HCT116 (cell line): Measurements from ENCODE around the gene ZNF783. TPM values are rescaled to one million over a fixed set of nuclear protein-coding genes. Genes with fewer than 3 reads are reported as not detected.

Experiments
- ATAC-seq: fragments of 200-7000 bp; cut with Tn5 transposase; 2 replicates; pipeline ENCODE4 v1.9.1; 2020; ENCODE audit warnings: mild to moderate bottlenecking, moderate library complexity
- BruUV-seq: library from RNA; stranded (reverse); fragments of 400-500 nt; replicated peaks from 2 replicates; lab custom pipeline; 2021; lab: Mats Ljungman, UMichigan
- CTCF ChIA-PET: fragments of 300-600 bp; sonication (Branson Sonifier 250); formaldehyde crosslinking; loops from one replicate; lab custom pipeline; 2021; ENCODE audit warnings: antibody characterized with exemption; lab: Charles Lee
- POLR2A ChIA-PET: fragments of 300-600, 350-600 bp; sonication (Branson Sonifier 250); formaldehyde crosslinking; loops from one replicate; lab custom pipeline; 2021; ENCODE audit warnings: antibody characterized with exemption; lab: Charles Lee
- RAD21 ChIA-PET, 2 experiments: fragments of 300-600 bp; sonication (Branson Sonifier 250); formaldehyde crosslinking; loops; one replicate each; lab custom pipeline; 2023; ENCODE audit warnings: low total read pairs in 2 of 2; ENCODE audit not compliant: uncharacterized antibody in 2 of 2, unreplicated experiment in 2 of 2, low non-redundant PET in 1 of 2; lab: Charles Lee
- DNase-seq: peaks from one replicate; pipeline ENCODE4 v3.0.0-alpha.2; 2010; ENCODE audit warnings: low read depth, low spot score
- H2AFZ ChIP-seq: fragments of 200-600 bp; shearing (Covaris generic), sonication (generic); 2 replicates; pipeline ENCODE4 v1.6.1; 2017; ENCODE audit warnings: low read depth, mixed run types, mixed read lengths, antibody characterized with exemption, low read length; ENCODE audit not compliant: poor library complexity, severe bottlenecking
- H3K27ac ChIP-seq: 2 replicates; pipeline ENCODE4 v1.5.1; 2012; ENCODE audit warnings: low read depth, low read length
- H3K27me3 ChIP-seq: fragments of 200-600 bp; sonication (generic); 2 replicates; pipeline ENCODE4 v1.6.1; 2016; ENCODE audit warnings: mixed run types, low read length, mixed read lengths; ENCODE audit not compliant: insufficient read depth
- H3K36me3 ChIP-seq, 2 experiments: fragments of 200-500 bp in 1 of 2; fragments of 200-600 bp in 1 of 2; sonication (Bioruptor generic) in 1 of 2; sonication (generic) in 1 of 2; 2 replicates each; pipeline versions ENCODE4 v1.5.1 to v1.6.1; 2014 to 2016; ENCODE audit warnings: low read length in 2 of 2, inconsistent platforms in 1 of 2, mixed read lengths in 1 of 2, mixed run types in 1 of 2; ENCODE audit not compliant: insufficient read depth in 2 of 2, control insufficient read depth in 1 of 2
- H3K4me1 ChIP-seq, 2 experiments: fragments of 200-600 bp in 1 of 2; sonication (generic) in 1 of 2; 2 replicates each; pipeline versions ENCODE4 v1.5.1 to v1.6.1; 2012 to 2017; ENCODE audit warnings: low read length in 2 of 2, inconsistent platforms in 1 of 2, mild to moderate bottlenecking in 1 of 2, mixed read lengths in 1 of 2, mixed run types in 1 of 2, moderate library complexity in 1 of 2; ENCODE audit not compliant: insufficient read depth in 2 of 2, control insufficient read depth in 1 of 2
- H3K4me2 ChIP-seq: fragments of 200-600 bp; sonication (generic); 2 replicates; pipeline ENCODE4 v1.6.1; 2017; ENCODE audit warnings: mixed run types, low read length, mixed read lengths
- H3K4me3 ChIP-seq, 2 experiments: fragments of 200-600 bp in 1 of 2; sonication (generic) in 1 of 2; replicated peaks in 1 of 2; 2 replicates each; pipeline ENCODE4 v1.5.1; 2011 to 2016; ENCODE audit warnings: low read length in 2 of 2, control low read depth in 1 of 2, low read depth in 1 of 2, mild to moderate bottlenecking in 1 of 2, mixed read lengths in 1 of 2, mixed run types in 1 of 2
- H3K79me2 ChIP-seq: fragments of 200-600 bp; sonication (generic); 2 replicates; pipeline ENCODE4 v1.6.1; 2017; ENCODE audit warnings: mild to moderate bottlenecking, mixed run types, low read length, moderate library complexity, mixed read lengths; ENCODE audit not compliant: insufficient read depth
- H3K9ac ChIP-seq: fragments of 200-600 bp; sonication (generic); 2 replicates; pipeline ENCODE4 v1.6.1; 2016; ENCODE audit warnings: low read length, mixed read lengths
- H3K9me2 ChIP-seq: fragments of 200-600 bp; sonication (generic), shearing (Covaris generic); 2 replicates; pipeline ENCODE4 v1.6.1; 2017; ENCODE audit warnings: mixed run types, mild to moderate bottlenecking, moderate library complexity; ENCODE audit not compliant: insufficient read depth
- H3K9me3 ChIP-seq, 2 experiments: fragments of 200-500 bp in 1 of 2; fragments of 200-600 bp in 1 of 2; sonication (Bioruptor generic) in 1 of 2; sonication (generic) in 1 of 2; 2 replicates each; pipeline ENCODE4 v1.6.1; 2014 to 2017; ENCODE audit warnings: low read length in 2 of 2, mixed read lengths in 2 of 2, inconsistent platforms in 1 of 2, low read depth in 1 of 2, mild to moderate bottlenecking in 1 of 2, mixed run types in 1 of 2, moderate library complexity in 1 of 2; ENCODE audit not compliant: control insufficient read depth in 1 of 2, insufficient read depth in 1 of 2
- H4K20me1 ChIP-seq: fragments of 200-600 bp; sonication (generic), shearing (Covaris generic); 2 replicates; pipeline ENCODE4 v1.6.1; 2017; ENCODE audit warnings: mixed run types, mild to moderate bottlenecking, moderate library complexity; ENCODE audit not compliant: insufficient read depth
- CBX3 ChIP-seq: IDR thresholded peaks from 2 replicates; pipeline ENCODE4 v1.6.1; 2012; ENCODE audit warnings: low read depth
- CTCF ChIP-seq, 3 experiments: fragments of 200-600 bp in 1 of 3; sonication (generic) in 1 of 3; IDR thresholded peaks in 2 of 3; conservative IDR thresholded peaks in 1 of 3; 2 replicates each; pipeline ENCODE4 v1.5.1; 2012 to 2017; ENCODE audit warnings: low read depth in 2 of 3, low read length in 2 of 3, antibody characterized with exemption in 1 of 3, borderline replicate concordance in 1 of 3, control low read depth in 1 of 3, mild to moderate bottlenecking in 1 of 3, mixed read lengths in 1 of 3, mixed run types in 1 of 3, moderate library complexity in 1 of 3; ENCODE audit not compliant: insufficient read depth in 1 of 3
- ELF1 ChIP-seq: IDR thresholded peaks from 2 replicates; pipeline ENCODE4 v1.6.1; 2012; ENCODE audit warnings: low read depth, borderline replicate concordance
- SIN3A ChIP-seq: IDR thresholded peaks from 2 replicates; pipeline ENCODE4 v1.6.1; 2012; ENCODE audit warnings: low read depth
- SP1 ChIP-seq: IDR thresholded peaks from 2 replicates; pipeline ENCODE4 v1.6.1; 2012; ENCODE audit warnings: low read depth
- TCF7L2 ChIP-seq: IDR thresholded peaks from 2 replicates; pipeline ENCODE4 v1.7.0; 2011; ENCODE audit warnings: borderline replicate concordance, inconsistent platforms; ENCODE audit not compliant: insufficient read depth, insufficient read length; ENCODE audit errors: extremely low read depth
- YY1 ChIP-seq: IDR thresholded peaks from 2 replicates; pipeline ENCODE4 v1.6.1; 2011; ENCODE audit warnings: low read length, low read depth, moderate library complexity, mild to moderate bottlenecking; ENCODE audit not compliant: insufficient replicate concordance; ENCODE audit errors: extremely low read depth
- intact Hi-C: fragments of 100-400 bp; cut with micrococcal nuclease; formaldehyde crosslinking; loops from 2 replicates; pipeline ENCODE4 v1.10.0; 2022
- total RNA-seq: library from RNA; stranded (reverse); gene quantifications from one replicate; pipeline ENCODE4 v1.2.1, GENCODE V29; 2021; ENCODE audit not compliant: unreplicated experiment

Gene ZNF783
- total RNA-seq, 1 experiment from 2014 or later: 12.5 TPM

DNA sequence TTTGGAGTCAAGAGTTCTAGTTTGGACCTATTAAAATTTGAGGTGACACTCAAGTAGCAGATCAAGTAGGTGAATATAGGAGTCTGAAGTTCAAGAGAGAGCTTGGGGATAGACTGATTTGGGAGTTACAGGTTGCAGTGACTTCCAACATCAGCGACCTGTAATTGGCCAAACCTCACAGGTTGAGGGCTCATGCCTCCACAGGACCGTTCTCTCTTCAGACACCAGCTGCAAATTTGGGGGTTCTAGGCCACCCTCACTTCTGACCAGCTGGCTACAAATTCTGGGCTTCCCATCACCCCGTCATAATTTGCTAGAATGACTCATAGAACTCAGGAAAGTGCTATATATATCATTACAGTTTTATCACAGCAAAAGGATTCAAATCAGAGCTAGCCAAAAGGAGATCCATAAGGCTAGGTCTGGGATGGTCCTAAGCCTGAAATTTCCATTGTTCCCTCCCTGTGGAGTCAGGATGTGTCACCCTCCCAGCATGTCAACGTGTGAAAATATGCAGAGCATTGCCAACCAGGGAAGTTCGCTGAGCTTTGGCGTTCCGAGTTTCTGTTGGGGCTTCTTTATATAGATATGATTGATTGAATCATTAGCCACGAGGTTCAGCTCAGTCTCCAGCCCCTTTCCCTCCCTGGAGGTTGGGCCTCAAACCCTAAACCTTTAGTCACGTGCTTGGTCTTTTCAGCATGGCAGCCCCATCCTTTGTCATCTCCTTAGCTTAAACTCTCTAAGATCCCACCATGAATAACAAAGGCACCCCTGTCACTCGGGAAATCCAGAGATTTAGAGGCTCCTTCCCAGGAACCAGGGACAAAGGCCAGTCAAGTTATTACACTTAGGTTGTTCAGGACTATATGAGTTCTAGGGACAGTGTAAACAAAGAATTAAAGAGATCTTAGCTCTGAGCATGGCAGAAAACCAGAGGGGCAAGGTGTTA is 43.3 kb upstream of the ZNF783 start:
- no peaks in the 10 kb centered on the region for H3K9me3 ChIP-seq
- TF ChIP-seq CBX3: no peak
- no peak for TF ChIP-seq SIN3A
- no peak for TF ChIP-seq CTCF (IDR thresholded peaks at IDR 0.05 in 2 of 3, conservative IDR thresholded peaks at IDR 0.05 in 1 of 3; ENCODE audit: borderline replicate concordance in 1 of 3, insufficient read depth in 1 of 3, low read depth in 2 of 3, low read length in 2 of 3)
- no peak for TF ChIP-seq ELF1
- TF ChIP-seq TCF7L2: no peak
- no peak for TF ChIP-seq YY1
- TF ChIP-seq SP1: no peak
- H4K20me1 ChIP-seq: no peaks in the 10 kb centered on the region
- no peak overlapping the region for H3K9ac ChIP-seq
- H3K4me2 ChIP-seq: no peak overlapping the region
- H3K4me1 ChIP-seq: no peaks in the 10 kb centered on the region
- DNase-seq (no peak), ATAC-seq (no peak)
- ChIA-PET RAD21 (no interaction called here), CTCF (no interaction called here), POLR2A (no interaction called here)
- H3K36me3 ChIP-seq: peaks cover 28 to 34% of the 10 kb centered on the region in 2 experiments; a peak in 3 of 4 replicates
- H2AFZ ChIP-seq: no peak overlapping the region
- H3K4me3 ChIP-seq: no peak overlapping the region
- no peaks in the 10 kb centered on the region for H3K9me2 ChIP-seq
- no peak overlapping the region for H3K27ac ChIP-seq
- intact Hi-C loops: no loop called here
- no TSS peak for BruUV-seq
- H3K79me2 ChIP-seq: no peaks in the 10 kb centered on the region; the same call in 1 of the 2 replicates
- no peaks in the 10 kb centered on the region for H3K27me3 ChIP-seq
